SK-N-MC (cell line): ENCODE measurements around the gene TEX28.

Experiments
- EZH2 ChIP-seq: fragments of 200-600 bp; sonication (generic); IDR thresholded peaks from one replicate; pipeline ENCODE4 v1.6.1; 2017; ENCODE audit warnings: antibody characterized with exemption
- FOXP2 ChIP-seq: optimal IDR thresholded peaks from 2 replicates; pipeline ENCODE3; 2011; ENCODE audit warnings: mild to moderate bottlenecking, moderate library complexity; ENCODE audit not compliant: insufficient read depth; ENCODE audit errors: extremely low read length, control extremely low read depth
- POLR2AphosphoS5 ChIP-seq: IDR thresholded peaks from 2 replicates; pipeline ENCODE4 v1.6.1; 2012; ENCODE audit warnings: mild to moderate bottlenecking, low read depth, low read length, borderline replicate concordance

DNA sequence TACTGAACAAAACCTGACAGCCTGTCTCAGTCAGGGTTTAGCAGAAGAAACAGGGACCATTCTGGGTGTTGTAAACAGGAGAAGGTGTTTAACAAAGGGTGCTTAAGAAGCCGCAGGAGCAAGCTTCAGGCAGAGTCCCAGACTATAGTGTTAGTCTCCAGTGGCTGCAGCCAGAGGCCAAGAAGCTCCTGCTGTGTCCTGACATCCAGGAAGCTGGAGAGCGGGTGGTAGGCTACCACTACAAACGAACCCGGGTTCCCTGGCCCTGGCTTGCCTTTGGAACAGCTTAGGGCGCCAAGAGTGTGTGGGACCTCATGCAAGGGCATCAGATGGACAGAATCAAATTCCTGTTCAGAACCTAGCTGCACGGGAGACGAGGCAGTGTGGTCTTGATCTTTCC lies 28.6 kb upstream of the TEX28 start:
- TF ChIP-seq EZH2 (no peak), POLR2AphosphoS5 (no peak), FOXP2 (no peak)
